MCF 10A (cell line): Measurements from ENCODE around the gene OPCML. TPM values are rescaled to one million over a fixed set of nuclear protein-coding genes. Genes with fewer than 3 reads are reported as not detected.

Experiments used
- BruUV-seq: library from RNA; stranded (reverse); fragments of 400-500 nt; replicated peaks from 2 replicates; lab custom pipeline; 2021; lab: Mats Ljungman, UMichigan
- CTCF ChIA-PET: fragments of 300-600 bp; sonication (Branson Sonifier 250); formaldehyde crosslinking; extraction: SDS; loops from one replicate; lab custom pipeline; 2021; ENCODE audit warnings: antibody characterized with exemption, inconsistent platforms; lab: Yijun Ruan, JAX
- POLR2A ChIA-PET: fragments of 300-600, 350-650 bp; sonication (Branson Sonifier 250); formaldehyde crosslinking; extraction: SDS; loops from one replicate; lab custom pipeline; 2020; ENCODE audit warnings: antibody characterized with exemption, inconsistent platforms; lab: Yijun Ruan, JAX
- DNase-seq: peaks from one replicate; pipeline ENCODE4 v3.0.0-alpha.2; 2018; ENCODE audit not compliant: unreplicated experiment
- H3K27ac Mint-ChIP-seq: one replicate; pipeline ENCODE4 v1.8.0; 2022; ENCODE audit warnings: mild to moderate bottlenecking, low read depth, mixed read lengths; ENCODE audit not compliant: unreplicated experiment
- H3K27me3 Mint-ChIP-seq: one replicate; pipeline ENCODE4 v1.8.0; 2022; ENCODE audit warnings: mixed read lengths; ENCODE audit not compliant: insufficient read depth, unreplicated experiment
- H3K36me3 Mint-ChIP-seq: one replicate; pipeline ENCODE4 v1.8.0; 2022; ENCODE audit warnings: mild to moderate bottlenecking, moderate library complexity, mixed read lengths; ENCODE audit not compliant: insufficient read depth, unreplicated experiment
- H3K4me1 Mint-ChIP-seq: one replicate; pipeline ENCODE4 v1.8.0; 2022; ENCODE audit warnings: mixed read lengths; ENCODE audit not compliant: insufficient read depth, unreplicated experiment
- H3K4me3 Mint-ChIP-seq: one replicate; pipeline ENCODE4 v1.8.0; 2022; ENCODE audit warnings: mild to moderate bottlenecking, moderate library complexity, mixed read lengths; ENCODE audit not compliant: unreplicated experiment
- H3K9me3 Mint-ChIP-seq: one replicate; pipeline ENCODE4 v1.8.0; 2022; ENCODE audit warnings: mixed read lengths; ENCODE audit not compliant: unreplicated experiment
- CTCF ChIP-seq: fragments of 200-600 bp; IDR thresholded peaks from one replicate; pipeline ENCODE4 v1.8.0; 2022; ENCODE audit warnings: antibody characterized with exemption, mild to moderate bottlenecking; ENCODE audit not compliant: unreplicated experiment
- intact Hi-C: fragments of 100-400 bp; cut with micrococcal nuclease; formaldehyde crosslinking; loops from 2 replicates; pipeline ENCODE4 v1.14.1; 2022
- total RNA-seq: library from RNA; stranded (reverse); gene quantifications from 2 replicates; pipeline ENCODE4 v1.2.3, GENCODE V29; 2022

OPCML gene
- total RNA-seq, 1 experiment from 2014 or later, result not detected

GRCh38 chr11:133133606-133134005, 398.7 kb downstream of the OPCML start:
- H3K36me3 Mint-ChIP-seq, result no peaks in the 10 kb centered on the region
- no peak for DNase-seq
- intact Hi-C loops, result loop anchor here (1.0 to 2.0 kb wide), 3 partner anchors 487 to 702 kb away; no protein-coding TSS in a partner anchor
- peaks cover 7% of the 10 kb centered on the region for H3K9me3 Mint-ChIP-seq
- TF ChIP-seq CTCF, result no peak
- BruUV-seq, result no TSS peak
- CTCF ChIA-PET, result interaction anchor here (0.6 to 4.6 kb wide), 24 partner anchors 8 to 1434 kb away, joined by 3 to 54 read pairs (median 4); no protein-coding TSS in a partner anchor
- no peaks in the 10 kb centered on the region for H3K4me1 Mint-ChIP-seq
- H3K4me3 Mint-ChIP-seq, result no peak overlapping the region
- H3K27ac Mint-ChIP-seq, result no peak overlapping the region
- POLR2A ChIA-PET, result no interaction called here
- no peaks in the 10 kb centered on the region for H3K27me3 Mint-ChIP-seq

- no peaks in the 10 kb centered on the region for H3K4me1 Mint-ChIP-seq
- no peak overlapping the region for H3K27ac Mint-ChIP-seq
- no peaks in the 10 kb centered on the region for H3K27me3 Mint-ChIP-seq
- H3K4me3 Mint-ChIP-seq, result no peak overlapping the region
- BruUV-seq, result no TSS peak
- intact Hi-C loops, result no loop called here
- no peak for TF ChIP-seq CTCF
- CTCF ChIA-PET, result interaction anchor here (0.5 to 4.6 kb wide), 22 partner anchors 7 to 703 kb away, joined by 3 to 54 read pairs (median 6); no protein-coding TSS in a partner anchor
- no peak for DNase-seq
- no peaks in the 10 kb centered on the region for H3K36me3 Mint-ChIP-seq
- POLR2A ChIA-PET, result no interaction called here
- H3K9me3 Mint-ChIP-seq, result peaks cover 7% of the 10 kb centered on the region
These were observed 399.3 kb downstream of the OPCML start for GRCh38 chr11:133133050-133133449.

- intact Hi-C loops, result no loop called here
- no peak for TF ChIP-seq CTCF
These were observed 404.6 kb downstream of the OPCML start for GRCh38 chr11:133127741-133128140.

GRCh38 chr11:133123796-133124195, 408.5 kb downstream of the OPCML start:
- Mint-ChIP-seq H3K27ac (no peak overlapping the region), H3K27me3 (no peaks in the 10 kb centered on the region), H3K4me3 (no peak overlapping the region)

More at GRCh38 chr11:133127741-133128140, 404.6 kb downstream of the OPCML start:
- H3K9me3 Mint-ChIP-seq, result no peaks in the 10 kb centered on the region
- no peaks in the 10 kb centered on the region for H3K4me1 Mint-ChIP-seq
- ChIA-PET POLR2A (no interaction called here), CTCF (interaction anchor here (0.8 to 2.2 kb wide), 3 partner anchors 17 to 707 kb away, joined by 3 to 9 read pairs (median 3); no protein-coding TSS in a partner anchor)
- no peaks in the 10 kb centered on the region for H3K36me3 Mint-ChIP-seq
- H3K27me3 Mint-ChIP-seq, result no peaks in the 10 kb centered on the region
- H3K4me3 Mint-ChIP-seq, result no peak overlapping the region
- H3K27ac Mint-ChIP-seq, result no peak overlapping the region
- BruUV-seq, result no TSS peak
- no peak for DNase-seq

More at GRCh38 chr11:133123796-133124195, 408.5 kb downstream of the OPCML start:
- BruUV-seq, result no TSS peak
- TF ChIP-seq CTCF, result no peak
- no peaks in the 10 kb centered on the region for H3K9me3 Mint-ChIP-seq
- intact Hi-C loops, result no loop called here
- ChIA-PET POLR2A (no interaction called here), CTCF (interaction anchor here (0.6 to 0.7 kb wide), 2 partner anchors 9 to 11 kb away, joined by 3 read pairs; no protein-coding TSS in a partner anchor)
- no peak for DNase-seq
- H3K4me1 Mint-ChIP-seq, result no peaks in the 10 kb centered on the region
- H3K36me3 Mint-ChIP-seq, result no peaks in the 10 kb centered on the region
